Measurements from ENCODE around the gene RTP3. TPM values are rescaled to one million over a fixed set of nuclear protein-coding genes. Genes with fewer than 3 reads are reported as not detected.

RTP3 gene
- total RNA-seq, 4 donors from 2014 or later, result not detected

- intact Hi-C loops (cut with DNase I; ENCODE audit: low total_unique reads), result no loop called here
- 59 to 66% methylated on average over 4 of the region's 4 CpGs for WGBS, 2 donors
- DNase-seq (ENCODE audit: low spot score in 2 of 2), result peak in 1 of 2 donors; percentile 17
- H3K4me3 ChIP-seq (ENCODE audit: low read depth, poor library complexity, severe bottlenecking), result no peak overlapping the region
- TF ChIP-seq POLR2A (IDR thresholded peaks at IDR 0.05), result no peak
- TF ChIP-seq, protein P1, sequence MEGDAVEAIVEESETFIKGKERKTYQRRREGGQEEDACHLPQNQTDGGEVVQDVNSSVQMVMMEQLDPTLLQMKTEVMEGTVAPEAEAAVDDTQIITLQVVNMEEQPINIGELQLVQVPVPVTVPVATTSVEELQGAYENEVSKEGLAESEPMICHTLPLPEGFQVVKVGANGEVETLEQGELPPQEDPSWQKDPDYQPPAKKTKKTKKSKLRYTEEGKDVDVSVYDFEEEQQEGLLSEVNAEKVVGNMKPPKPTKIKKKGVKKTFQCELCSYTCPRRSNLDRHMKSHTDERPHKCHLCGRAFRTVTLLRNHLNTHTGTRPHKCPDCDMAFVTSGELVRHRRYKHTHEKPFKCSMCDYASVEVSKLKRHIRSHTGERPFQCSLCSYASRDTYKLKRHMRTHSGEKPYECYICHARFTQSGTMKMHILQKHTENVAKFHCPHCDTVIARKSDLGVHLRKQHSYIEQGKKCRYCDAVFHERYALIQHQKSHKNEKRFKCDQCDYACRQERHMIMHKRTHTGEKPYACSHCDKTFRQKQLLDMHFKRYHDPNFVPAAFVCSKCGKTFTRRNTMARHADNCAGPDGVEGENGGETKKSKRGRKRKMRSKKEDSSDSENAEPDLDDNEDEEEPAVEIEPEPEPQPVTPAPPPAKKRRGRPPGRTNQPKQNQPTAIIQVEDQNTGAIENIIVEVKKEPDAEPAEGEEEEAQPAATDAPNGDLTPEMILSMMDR (IDR thresholded peaks at IDR 0.05), result no peak
Measured at GRCh38 chr3:46549408-46549904, 51.7 kb downstream of the RTP3 start.

DNA sequence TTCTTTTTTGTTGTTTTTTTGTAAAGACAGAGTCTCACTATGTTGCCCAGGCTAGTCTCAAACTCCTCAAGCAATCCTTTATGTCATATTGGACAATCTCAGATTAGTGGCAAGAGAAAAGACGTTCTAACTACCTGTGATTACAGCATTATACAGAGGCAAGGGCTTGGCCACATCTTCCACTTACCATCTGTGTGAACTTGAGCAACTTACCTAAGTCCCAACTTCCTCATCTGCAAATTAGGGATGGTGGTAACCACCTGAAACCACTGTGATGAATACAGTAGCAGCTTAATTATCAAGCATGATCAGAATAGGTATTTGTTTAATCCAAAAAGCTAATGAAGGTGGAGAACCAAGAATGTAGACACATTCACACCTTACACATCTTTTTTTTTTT, 52.2 kb downstream of the RTP3 start:
- no peak for TF ChIP-seq POLR2A (IDR thresholded peaks at IDR 0.05)
- TF ChIP-seq, protein P1 (IDR thresholded peaks at IDR 0.05), result no peak
- DNase-seq (ENCODE audit: low spot score in 2 of 2), result peak in 1 of 2 donors; percentile 4
- intact Hi-C loops (cut with DNase I; ENCODE audit: low total_unique reads), result no loop called here
- 76 to 84% methylated on average over 1 of the region's 1 CpG for WGBS, 2 donors
- no peak overlapping the region for H3K4me3 ChIP-seq (ENCODE audit: low read depth, poor library complexity, severe bottlenecking)

Other genes with a start within 250 kb of the RTP3 start
- gene CCR2, start 143.9 kb upstream of the RTP3 start, total RNA-seq, result 1 to 10 TPM in 2 of 4 donors, under 1 TPM in 1, not detected in 1; 0.89 to 1.8 (median 1.3) TPM
- gene CCR5, start 127.0 kb upstream of the RTP3 start, total RNA-seq, result under 1 TPM in 3 of 4 donors, not detected in 1; 0.16 to 0.55 (median 0.20) TPM
- 1 to 10 TPM in 2 of 4 donors, under 1 TPM in 2; 0.32 to 1.2 (median 0.78) TPM for gene CCRL2, start 90.7 kb upstream of the RTP3 start, total RNA-seq
- 1 to 10 TPM in 3 of 4 donors, under 1 TPM in 1; 0.91 to 3.9 (median 2.5) TPM for gene LTF, start 33.1 kb upstream of the RTP3 start, total RNA-seq
- gene LRRC2, start 68.3 kb downstream of the RTP3 start, total RNA-seq, result 1 to 10 TPM; 1.0 to 3.5 (median 3.3) TPM
- gene FAM240A, start 114.5 kb downstream of the RTP3 start, total RNA-seq, result under 1 TPM in 1 of 4 donors, not detected in 3; 0.42 TPM
- 100 to 1,000 TPM in 2 of 4 donors, 10 to 100 TPM in 2; 86.5 to 175 (median 105) TPM for gene ALS2CL, start 195.7 kb downstream of the RTP3 start, total RNA-seq
- 1 to 10 TPM in 1 of 4 donors, under 1 TPM in 3; 0.37 to 1.1 (median 0.67) TPM for gene TMIE, start 203.4 kb downstream of the RTP3 start, total RNA-seq
- under 1 TPM in 2 of 4 donors, not detected in 2; 0.13 to 0.52 TPM for gene PRSS50, start 219.9 kb downstream of the RTP3 start, total RNA-seq